Osteoblast (primary cell): ENCODE measurements around the gene TRIO. TPM values are rescaled to one million over a fixed set of nuclear protein-coding genes. Genes with fewer than 3 reads are reported as not detected.

ENCODE experiments used
- DNase-seq: peaks from one replicate; pipeline ENCODE4 v3.0.0; 2011; ENCODE audit warnings: low spot score, mixed read lengths; ENCODE audit not compliant: insufficient read length; ENCODE audit errors: missing footprints
- H2AFZ ChIP-seq: 2 replicates; pipeline ENCODE4 v1.6.0; 2011; ENCODE audit warnings: mild to moderate bottlenecking, low read length
- H3K27ac ChIP-seq: 2 replicates; pipeline ENCODE4 v1.5.1; 2011; ENCODE audit warnings: mild to moderate bottlenecking, low read depth, low read length, moderate library complexity
- H3K27me3 ChIP-seq: 2 replicates; pipeline ENCODE4 v1.6.0; 2012; ENCODE audit warnings: mild to moderate bottlenecking, control low read depth, inconsistent platforms, low read length, moderate library complexity; ENCODE audit not compliant: insufficient read depth
- H3K36me3 ChIP-seq: 2 replicates; pipeline ENCODE4 v1.5.1; 2011; ENCODE audit warnings: mild to moderate bottlenecking, low read length, control low read depth, moderate library complexity; ENCODE audit not compliant: insufficient read depth
- H3K4me1 ChIP-seq: 2 replicates; pipeline ENCODE4 v1.5.1; 2011; ENCODE audit warnings: mild to moderate bottlenecking, low read length, control low read depth, moderate library complexity; ENCODE audit not compliant: insufficient read depth
- H3K4me2 ChIP-seq: 2 replicates; pipeline ENCODE4 v1.6.0; 2011; ENCODE audit warnings: mild to moderate bottlenecking, low read length; ENCODE audit not compliant: insufficient read depth
- H3K4me3 ChIP-seq: fragments of 200-600 bp; sonication (generic); 3 replicates; pipeline ENCODE4 v1.5.1; 2012; ENCODE audit warnings: mild to moderate bottlenecking, low read length, inconsistent platforms; ENCODE audit not compliant: insufficient read depth
- H3K79me2 ChIP-seq: 2 replicates; pipeline ENCODE4 v1.6.0; 2012; ENCODE audit warnings: mild to moderate bottlenecking, low read length, control low read depth, inconsistent platforms; ENCODE audit not compliant: insufficient read depth
- H3K9me3 ChIP-seq: 2 replicates; pipeline ENCODE4 v1.5.1; 2011; ENCODE audit warnings: low read depth, low read length, control low read depth
- H4K20me1 ChIP-seq: 2 replicates; pipeline ENCODE4 v1.6.0; 2012; ENCODE audit warnings: mild to moderate bottlenecking, low read length, control low read depth; ENCODE audit not compliant: insufficient read depth
- total RNA-seq: library from RNA; depleted of rRNA; stranded (reverse); fragments of >200 nt; gene quantifications from 2 replicates; pipeline ENCODE4 v1.2.3, GENCODE V29; 2012
- TF ChIP-seq, protein P1 (sequence below): IDR thresholded peaks from 2 replicates; pipeline ENCODE4 v1.5.1; 2011; ENCODE audit warnings: mild to moderate bottlenecking, low read depth, low read length, moderate library complexity; ENCODE audit errors: extremely low read depth

TRIO gene
- total RNA-seq, 1 donor: 274 TPM

- DNase-seq: no peak
- Histone ChIP-seq H3K36me3 (peaks cover 100% of the 10 kb centered on the region), H3K27ac (no peak overlapping the region), H3K4me1 (peaks cover 6% of the 10 kb centered on the region), H3K27me3 (no peaks in the 10 kb centered on the region), H4K20me1 (peaks cover 24% of the 10 kb centered on the region), H3K4me2 (no peak overlapping the region), H2AFZ (no peak overlapping the region), H3K4me3 (no peak overlapping the region), H3K9me3 (no peaks in the 10 kb centered on the region), H3K79me2 (peaks cover 62% of the 10 kb centered on the region)
- TF ChIP-seq, protein P1, sequence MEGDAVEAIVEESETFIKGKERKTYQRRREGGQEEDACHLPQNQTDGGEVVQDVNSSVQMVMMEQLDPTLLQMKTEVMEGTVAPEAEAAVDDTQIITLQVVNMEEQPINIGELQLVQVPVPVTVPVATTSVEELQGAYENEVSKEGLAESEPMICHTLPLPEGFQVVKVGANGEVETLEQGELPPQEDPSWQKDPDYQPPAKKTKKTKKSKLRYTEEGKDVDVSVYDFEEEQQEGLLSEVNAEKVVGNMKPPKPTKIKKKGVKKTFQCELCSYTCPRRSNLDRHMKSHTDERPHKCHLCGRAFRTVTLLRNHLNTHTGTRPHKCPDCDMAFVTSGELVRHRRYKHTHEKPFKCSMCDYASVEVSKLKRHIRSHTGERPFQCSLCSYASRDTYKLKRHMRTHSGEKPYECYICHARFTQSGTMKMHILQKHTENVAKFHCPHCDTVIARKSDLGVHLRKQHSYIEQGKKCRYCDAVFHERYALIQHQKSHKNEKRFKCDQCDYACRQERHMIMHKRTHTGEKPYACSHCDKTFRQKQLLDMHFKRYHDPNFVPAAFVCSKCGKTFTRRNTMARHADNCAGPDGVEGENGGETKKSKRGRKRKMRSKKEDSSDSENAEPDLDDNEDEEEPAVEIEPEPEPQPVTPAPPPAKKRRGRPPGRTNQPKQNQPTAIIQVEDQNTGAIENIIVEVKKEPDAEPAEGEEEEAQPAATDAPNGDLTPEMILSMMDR: peak; percentile 17
Observed at GRCh38 chr5:14364096-14364495, 221.0 kb downstream of the TRIO start.

- Histone ChIP-seq H4K20me1 (peaks cover 24% of the 10 kb centered on the region), H3K27me3 (no peaks in the 10 kb centered on the region), H3K4me3 (no peak overlapping the region), H3K27ac (no peak overlapping the region), H3K4me2 (no peak overlapping the region), H2AFZ (no peak overlapping the region), H3K4me1 (peaks cover 6% of the 10 kb centered on the region), H3K79me2 (peaks cover 62% of the 10 kb centered on the region), H3K9me3 (no peaks in the 10 kb centered on the region), H3K36me3 (peaks cover 100% of the 10 kb centered on the region)
- DNase-seq: no peak
- TF ChIP-seq, protein P1: peak; percentile 30
Observed at GRCh38 chr5:14364576-14365472, 221.7 kb downstream of the TRIO start.

GRCh38 chr5:14365831-14366430 lies 222.8 kb downstream of the TRIO start:
- DNase-seq: no peak
- H4K20me1 ChIP-seq: peaks cover 24% of the 10 kb centered on the region
- TF ChIP-seq, protein P1: no peak

DNA sequence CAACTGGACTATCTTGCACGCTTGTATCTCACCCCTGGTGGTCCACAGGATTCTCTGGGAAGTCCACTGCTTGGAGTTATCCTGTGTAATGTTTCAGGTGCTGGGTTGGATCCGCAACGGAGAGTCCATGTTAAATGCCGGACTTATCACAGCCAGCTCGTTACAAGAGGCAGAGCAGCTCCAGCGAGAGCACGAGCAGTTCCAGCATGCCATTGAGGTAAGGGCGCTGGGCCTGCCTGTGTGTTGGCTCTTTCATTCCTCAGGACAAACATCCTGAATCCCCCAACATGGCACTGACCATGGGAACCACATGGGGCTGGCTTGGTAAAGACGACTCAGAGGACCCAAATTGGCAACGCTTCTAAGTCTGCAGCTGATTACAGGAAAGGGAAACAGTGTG lies 223.6 kb downstream of the TRIO start:
- H3K27ac ChIP-seq: no peak overlapping the region
- DNase-seq: no peak
- H3K4me2 ChIP-seq: no peak overlapping the region
- peaks cover 66% of the 10 kb centered on the region for H3K79me2 ChIP-seq
- peaks cover 24% of the 10 kb centered on the region for H4K20me1 ChIP-seq
- H3K9me3 ChIP-seq: no peaks in the 10 kb centered on the region
- peaks cover 100% of the 10 kb centered on the region for H3K36me3 ChIP-seq
- no peaks in the 10 kb centered on the region for H3K27me3 ChIP-seq
- TF ChIP-seq, protein P1: no peak
- H3K4me3 ChIP-seq: no peak overlapping the region
- no peak overlapping the region for H2AFZ ChIP-seq
- peaks cover 6% of the 10 kb centered on the region for H3K4me1 ChIP-seq

More at GRCh38 chr5:14365831-14366430, 222.8 kb downstream of the TRIO start:
- Histone ChIP-seq H3K79me2 (peaks cover 65% of the 10 kb centered on the region), H3K4me3 (no peak overlapping the region), H3K4me2 (no peak overlapping the region), H3K36me3 (peaks cover 100% of the 10 kb centered on the region), H3K4me1 (peaks cover 6% of the 10 kb centered on the region), H3K27ac (no peak overlapping the region), H3K9me3 (no peaks in the 10 kb centered on the region), H3K27me3 (no peaks in the 10 kb centered on the region), H2AFZ (no peak overlapping the region)
